ENCODE results near the gene CACNA1G.

The CACNA1G gene

DNA sequence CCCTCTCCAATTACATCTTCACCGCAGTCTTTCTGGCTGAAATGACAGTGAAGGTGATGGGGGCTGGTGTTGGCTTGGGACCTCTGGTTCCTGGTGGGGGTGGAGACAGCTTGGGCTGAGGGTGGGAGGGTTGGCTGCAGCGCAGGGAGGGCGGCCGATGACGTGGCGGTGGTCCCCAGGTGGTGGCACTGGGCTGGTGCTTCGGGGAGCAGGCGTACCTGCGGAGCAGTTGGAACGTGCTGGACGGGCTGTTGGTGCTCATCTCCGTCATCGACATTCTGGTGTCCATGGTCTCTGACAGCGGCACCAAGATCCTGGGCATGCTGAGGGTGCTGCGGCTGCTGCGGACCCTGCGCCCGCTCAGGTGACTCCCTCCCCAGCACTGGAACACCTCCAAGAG is 42.3 kb downstream of the CACNA1G start:
- TF ChIP-seq GATA2 (IDR thresholded peaks at IDR 0.05; ENCODE audit: low read depth, low read length) (no peak), GATA3 (IDR thresholded peaks at IDR 0.05; ENCODE audit: low read depth, low read length) (no peak)

DNA sequence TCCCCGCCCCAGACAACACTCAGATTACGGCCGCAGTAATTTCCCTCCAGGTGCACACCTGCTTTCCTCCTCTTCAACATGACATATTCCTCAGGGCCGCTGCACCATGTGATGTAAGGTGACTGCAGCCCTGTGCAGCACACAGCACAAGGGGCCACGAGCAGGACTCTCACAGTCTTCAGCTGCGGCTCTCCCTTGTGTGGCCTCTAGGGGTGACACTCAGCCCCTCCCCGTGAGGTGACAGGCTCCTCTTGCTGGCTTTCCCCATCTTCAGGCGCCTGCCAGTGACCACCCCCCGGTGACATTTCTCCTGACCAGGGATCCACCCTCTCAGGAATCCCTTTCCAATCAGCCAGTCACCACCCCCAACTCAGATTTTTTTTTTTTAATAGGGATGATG is 42.8 kb downstream of the CACNA1G start:
- TF ChIP-seq GATA3 (IDR thresholded peaks at IDR 0.05; ENCODE audit: low read depth, low read length) (no peak), GATA2 (IDR thresholded peaks at IDR 0.05; ENCODE audit: low read depth, low read length) (no peak)

DNA sequence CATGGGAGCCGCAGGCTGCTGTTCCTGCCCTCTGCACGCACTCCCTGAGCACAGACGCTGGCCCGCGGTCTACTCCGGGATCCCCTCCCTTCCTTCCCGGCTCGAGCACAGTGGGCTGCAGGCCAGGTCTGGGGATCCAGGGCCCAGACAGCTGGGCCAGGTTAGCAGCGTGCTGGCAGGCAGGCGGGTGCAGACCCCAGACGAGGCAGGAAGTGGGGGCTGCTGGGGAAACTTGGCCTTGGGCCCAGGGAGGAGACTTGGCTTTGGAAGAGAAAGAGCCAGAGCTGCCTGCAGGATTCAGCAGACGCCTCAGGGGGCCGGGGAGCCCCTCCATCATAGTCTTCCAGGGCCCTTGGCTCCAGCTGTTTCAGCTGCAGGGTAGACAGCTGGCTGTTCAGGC is 44.0 kb downstream of the CACNA1G start:
- peak; percentile 14; the same call in 1 of the 2 replicates for TF ChIP-seq GATA2 (IDR thresholded peaks at IDR 0.05; ENCODE audit: low read depth, low read length)
- no peak for TF ChIP-seq GATA3 (IDR thresholded peaks at IDR 0.05; ENCODE audit: low read depth, low read length)

DNA sequence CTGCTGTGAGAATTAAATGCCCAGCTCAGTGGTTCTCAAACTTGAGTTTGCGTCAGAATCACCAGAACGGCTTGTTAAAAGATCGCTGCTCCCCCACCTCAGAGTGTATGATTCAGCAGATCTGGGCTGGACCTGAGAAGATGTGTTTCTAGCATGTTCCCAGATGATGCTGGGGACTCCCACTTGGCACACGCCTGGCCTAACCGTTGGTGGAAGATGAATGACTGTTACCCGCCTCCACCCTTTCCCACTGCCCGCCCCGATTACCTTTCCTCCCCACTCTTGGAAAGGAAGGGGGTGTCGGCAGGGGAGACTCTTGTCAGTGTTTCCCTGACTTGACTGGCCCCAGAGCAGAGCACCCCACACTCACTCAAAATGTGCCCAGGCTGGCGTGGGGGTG is 44.9 kb downstream of the CACNA1G start:
- TF ChIP-seq GATA2 (IDR thresholded peaks at IDR 0.05; ENCODE audit: low read depth, low read length) (no peak), GATA3 (IDR thresholded peaks at IDR 0.05; ENCODE audit: low read depth, low read length) (no peak)

DNA sequence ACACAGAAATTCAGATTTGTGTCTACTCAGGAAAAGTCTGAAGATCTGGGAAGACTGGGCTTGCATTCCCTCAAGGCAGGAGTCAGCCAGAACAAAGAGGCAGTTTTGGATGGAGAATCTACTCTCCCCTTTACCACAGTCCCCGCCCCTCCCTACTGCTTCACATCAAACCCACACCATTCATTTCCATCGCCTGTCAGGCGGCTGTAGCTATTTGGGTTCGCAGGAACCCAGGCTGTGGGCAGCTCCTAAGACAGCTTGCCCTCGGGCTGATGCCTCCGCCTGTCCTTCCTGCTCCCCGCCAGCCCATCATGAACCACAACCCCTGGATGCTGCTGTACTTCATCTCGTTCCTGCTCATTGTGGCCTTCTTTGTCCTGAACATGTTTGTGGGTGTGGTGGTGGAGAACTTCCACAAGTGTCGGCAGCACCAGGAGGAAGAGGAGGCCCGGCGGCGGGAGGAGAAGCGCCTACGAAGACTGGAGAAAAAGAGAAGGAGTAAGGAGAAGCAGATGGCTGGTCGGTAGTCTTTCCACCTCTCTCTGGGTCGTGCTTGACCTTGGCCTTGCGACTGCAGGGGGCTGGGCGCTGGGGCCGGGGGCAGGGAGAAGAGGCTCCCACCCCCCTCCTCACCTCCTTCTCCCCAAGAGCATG is 47.1 kb downstream of the CACNA1G start:
- no peak for TF ChIP-seq GATA2 (IDR thresholded peaks at IDR 0.05; ENCODE audit: low read depth, low read length)
- TF ChIP-seq GATA3 (IDR thresholded peaks at IDR 0.05; ENCODE audit: low read depth, low read length): no peak

DNA sequence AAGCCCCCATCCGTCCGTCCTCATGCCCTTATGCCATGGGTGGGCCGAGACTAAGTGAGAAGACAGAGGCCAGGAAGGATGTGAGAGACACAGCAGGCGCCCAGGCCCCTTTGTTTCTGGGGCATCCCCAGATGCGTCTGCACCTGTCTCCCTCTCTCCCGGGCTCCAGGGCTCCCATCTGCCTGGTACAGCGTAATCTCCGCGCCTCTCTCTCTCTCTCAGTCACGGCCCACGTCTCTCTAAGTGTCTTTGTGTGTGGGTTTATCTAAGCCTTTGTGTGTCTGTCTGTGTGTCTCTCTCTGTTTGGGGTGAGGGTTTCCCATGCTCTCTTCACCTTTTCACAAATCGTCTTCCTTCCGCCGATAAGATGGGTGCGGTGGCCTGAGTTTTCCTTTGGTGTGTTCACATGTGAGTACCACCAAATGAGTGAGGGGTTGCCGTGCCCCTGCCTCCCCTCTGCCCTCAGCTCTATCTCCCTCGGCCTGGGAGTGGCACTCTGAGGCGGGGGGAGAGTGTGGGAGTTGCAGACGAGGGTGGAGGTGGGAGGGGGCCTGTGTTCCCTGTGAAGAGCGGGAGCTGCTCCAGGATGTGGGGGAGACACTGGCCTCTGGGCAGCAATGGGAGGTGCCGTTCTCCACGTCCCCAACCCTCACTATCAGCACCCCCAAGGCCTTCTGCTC is 48.3 kb downstream of the CACNA1G start:
- no peak for TF ChIP-seq GATA3 (IDR thresholded peaks at IDR 0.05; ENCODE audit: low read depth, low read length)
- no peak for TF ChIP-seq GATA2 (IDR thresholded peaks at IDR 0.05; ENCODE audit: low read depth, low read length)

DNA sequence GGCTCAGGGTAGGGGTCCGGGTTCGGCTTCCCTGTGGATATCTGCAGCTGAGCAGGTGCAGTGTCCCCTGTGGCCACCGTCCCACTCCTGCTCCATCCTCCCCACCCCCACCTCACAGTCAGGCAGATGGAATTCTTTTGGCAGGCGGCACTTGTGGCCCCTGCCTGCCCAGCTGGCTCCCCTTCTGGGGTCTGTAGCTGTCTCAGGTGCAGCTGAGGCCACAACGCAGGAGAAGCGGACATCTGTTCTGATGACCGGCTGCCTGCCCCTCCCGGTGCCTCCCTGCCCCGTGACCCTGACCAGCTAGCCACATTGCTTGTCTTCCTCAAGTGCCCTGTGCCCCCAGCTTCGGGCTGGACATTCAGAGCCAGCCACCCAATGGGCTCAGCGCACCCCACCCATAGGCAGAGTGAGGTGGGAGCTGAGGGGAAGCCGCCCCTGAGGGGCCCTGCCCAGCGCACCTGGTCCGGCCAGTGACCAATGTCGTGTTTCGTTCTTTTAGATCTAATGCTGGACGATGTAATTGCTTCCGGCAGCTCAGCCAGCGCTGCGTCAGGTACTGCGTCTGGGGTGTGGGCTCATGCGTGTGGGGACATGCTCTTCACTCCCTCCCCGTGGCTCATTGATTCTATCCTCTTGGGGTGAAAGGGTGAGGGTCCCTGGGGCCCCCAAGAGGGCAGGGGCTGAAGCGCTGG is 49.0 kb downstream of the CACNA1G start:
- TF ChIP-seq GATA2 (IDR thresholded peaks at IDR 0.05; ENCODE audit: low read depth, low read length): no peak
- no peak for TF ChIP-seq GATA3 (IDR thresholded peaks at IDR 0.05; ENCODE audit: low read depth, low read length)

DNA sequence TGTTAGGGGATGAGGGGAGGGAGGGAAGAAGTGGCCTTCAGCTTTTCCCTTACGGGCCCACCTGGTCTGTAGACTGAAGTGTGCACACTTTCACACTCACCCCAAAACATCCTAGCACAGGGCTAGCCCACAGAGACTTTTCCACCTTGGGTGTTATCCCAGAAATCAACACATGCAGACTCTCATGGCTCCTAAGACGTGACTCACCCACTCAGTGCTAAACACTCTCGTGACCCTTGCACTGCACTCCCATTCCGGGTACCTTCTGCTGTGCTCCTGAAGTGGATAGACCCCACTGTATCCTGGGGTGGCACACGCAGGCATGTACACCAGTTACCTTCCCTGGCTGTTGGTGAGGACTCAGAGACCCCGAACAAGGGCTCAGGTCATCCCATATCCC is 51.1 kb downstream of the CACNA1G start:
- TF ChIP-seq GATA2 (IDR thresholded peaks at IDR 0.05; ENCODE audit: low read depth, low read length): no peak

DNA sequence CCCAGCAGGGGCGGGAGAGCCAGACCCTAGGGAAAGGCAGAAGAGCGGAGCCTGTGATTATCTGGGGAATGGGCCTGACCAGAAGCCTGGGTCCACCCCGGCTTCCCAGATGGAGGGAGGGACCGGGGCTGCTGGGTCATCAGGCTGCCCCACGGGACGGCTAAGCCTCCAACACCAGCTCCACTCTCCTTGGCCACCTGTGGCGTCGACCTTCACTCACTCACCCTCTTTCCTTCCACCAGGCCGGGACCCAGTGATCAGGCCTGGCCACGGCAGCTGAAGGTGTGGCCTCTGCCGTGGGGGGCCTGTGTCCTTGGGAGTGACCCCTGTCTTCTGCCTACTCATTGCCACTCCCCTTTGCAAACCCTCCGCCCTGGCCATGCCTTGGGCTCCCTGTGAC is 51.8 kb downstream of the CACNA1G start:
- TF ChIP-seq GATA2 (IDR thresholded peaks at IDR 0.05; ENCODE audit: low read depth, low read length): no peak
- no peak for TF ChIP-seq GATA3 (IDR thresholded peaks at IDR 0.05; ENCODE audit: low read depth, low read length)

DNA sequence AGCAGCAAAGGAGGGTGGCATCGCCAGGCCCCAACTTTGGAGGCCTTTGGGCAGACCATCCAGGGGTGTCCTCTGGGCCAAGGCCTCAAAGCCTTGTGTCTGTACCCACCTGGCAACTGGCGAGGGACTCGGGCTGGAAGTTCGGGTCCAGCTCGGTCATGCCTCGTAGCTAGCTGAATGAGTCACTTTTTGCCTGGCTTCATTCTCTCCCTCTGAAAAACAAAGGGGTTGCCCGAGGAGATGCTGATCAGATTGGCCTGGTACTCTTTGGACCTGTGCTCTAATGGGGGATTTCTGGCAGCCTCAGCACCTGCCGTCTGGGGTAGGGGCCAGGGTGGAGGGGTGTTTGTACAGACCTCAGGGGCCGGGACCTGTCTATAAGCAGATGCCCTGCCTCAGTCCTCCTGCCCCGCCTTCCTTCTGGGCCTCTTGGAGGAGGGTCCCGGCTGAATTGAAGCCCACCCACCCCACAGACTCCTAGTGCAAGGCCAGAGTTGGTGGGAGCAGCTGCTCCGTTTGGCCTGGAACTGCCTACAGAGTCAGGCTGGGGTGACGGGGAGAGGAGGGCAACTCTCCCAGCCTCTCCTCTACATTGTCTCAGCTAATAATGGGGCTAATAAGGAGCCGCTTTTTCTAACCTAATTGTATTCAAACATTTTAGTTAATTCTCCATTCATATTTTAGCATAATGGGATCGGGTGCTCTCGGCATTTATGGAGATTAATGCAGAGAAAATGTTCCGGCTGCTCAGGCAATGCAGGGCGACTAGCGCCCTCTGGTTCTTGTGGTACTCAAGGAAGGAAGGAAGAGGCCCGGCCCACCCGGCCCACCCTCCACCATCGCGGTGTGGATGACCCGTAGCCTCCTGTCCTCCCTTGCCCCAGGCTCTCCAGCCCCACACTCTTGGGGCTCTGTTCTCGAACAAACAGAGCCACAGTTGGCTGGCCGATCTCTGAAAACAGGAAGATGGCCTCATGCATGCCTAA is 52.8 kb downstream of the CACNA1G start:
- no peak for TF ChIP-seq GATA3 (IDR thresholded peaks at IDR 0.05; ENCODE audit: low read depth, low read length)
- TF ChIP-seq GATA2 (IDR thresholded peaks at IDR 0.05; ENCODE audit: low read depth, low read length): no peak

DNA sequence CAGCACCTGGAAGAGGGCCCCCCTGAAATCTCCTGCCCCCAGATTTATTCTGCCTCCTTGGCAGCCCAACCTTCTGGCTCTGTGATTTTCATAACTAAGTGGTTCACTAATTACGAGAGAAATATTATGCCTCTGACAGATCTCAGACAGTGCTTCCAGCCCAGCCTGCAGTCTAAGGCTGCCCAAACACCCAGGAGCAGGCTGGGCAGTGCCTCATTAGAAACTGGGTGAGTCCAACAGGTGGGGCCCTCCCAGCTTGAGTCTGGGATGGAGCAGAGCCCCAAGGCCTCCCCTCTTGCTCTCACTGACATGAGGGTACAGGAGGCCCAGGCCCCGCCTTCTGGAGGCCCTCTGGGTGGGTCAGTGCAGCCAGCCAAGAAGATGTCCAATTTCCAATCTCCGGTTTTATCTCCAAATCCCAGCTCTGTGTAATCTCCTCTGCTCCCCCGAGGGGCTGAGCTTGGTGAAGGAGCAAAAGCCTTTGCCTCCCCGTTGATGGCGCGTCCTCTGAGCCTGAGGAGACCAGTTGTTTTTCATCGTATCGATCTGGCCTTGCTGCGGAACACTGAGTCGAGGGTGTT is 54.0 kb downstream of the CACNA1G start:
- no peak for TF ChIP-seq GATA3 (IDR thresholded peaks at IDR 0.05; ENCODE audit: low read depth, low read length)
- peak; percentile 82 for TF ChIP-seq GATA2 (IDR thresholded peaks at IDR 0.05; ENCODE audit: low read depth, low read length)

DNA sequence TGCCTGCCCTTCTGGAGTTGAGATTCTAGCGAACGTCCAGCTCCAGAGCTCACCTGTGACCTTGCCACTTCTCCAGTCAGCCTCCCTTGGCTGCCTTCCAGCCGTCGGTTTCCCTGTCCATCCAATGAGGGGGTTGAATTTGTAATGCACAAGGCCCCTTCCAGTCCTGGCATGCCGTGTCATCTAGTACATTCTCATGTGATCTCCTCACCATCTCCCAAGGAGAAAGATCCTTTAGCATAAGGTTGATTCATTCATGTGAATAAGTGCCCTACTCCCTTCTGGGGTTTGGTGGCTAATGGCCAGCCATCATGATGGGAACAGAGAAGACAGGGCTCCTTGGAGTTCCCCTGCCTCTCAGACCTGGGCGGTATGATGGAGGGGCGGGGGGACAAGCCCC is 55.3 kb downstream of the CACNA1G start:
- TF ChIP-seq GATA2 (IDR thresholded peaks at IDR 0.05; ENCODE audit: low read depth, low read length) (no peak), GATA3 (IDR thresholded peaks at IDR 0.05; ENCODE audit: low read depth, low read length) (no peak)

DNA sequence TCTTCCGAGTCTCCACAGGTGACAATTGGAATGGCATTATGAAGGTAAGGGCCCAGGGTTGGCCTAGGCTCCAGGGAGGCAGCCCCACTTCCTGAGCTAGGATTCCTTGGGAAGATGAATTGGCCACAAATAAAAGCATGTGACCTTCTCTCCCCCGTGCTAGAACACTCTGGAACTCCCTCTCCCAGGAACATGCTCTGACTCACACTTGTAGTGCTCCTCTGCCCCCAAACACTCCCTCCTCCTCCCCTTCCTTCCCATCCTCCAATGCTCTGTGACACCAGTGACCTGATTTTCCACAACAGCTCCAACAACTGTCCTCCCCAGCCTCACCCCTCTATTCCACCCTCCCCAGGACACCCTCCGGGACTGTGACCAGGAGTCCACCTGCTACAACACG is 57.8 kb downstream of the CACNA1G start:
- TF ChIP-seq GATA2 (IDR thresholded peaks at IDR 0.05; ENCODE audit: low read depth, low read length): no peak
- no peak for TF ChIP-seq GATA3 (IDR thresholded peaks at IDR 0.05; ENCODE audit: low read depth, low read length)

Measured in SH-SY5Y (cell line).